K562 (cell line): ENCODE data around the gene LIN7A. TPM values are rescaled to one million over a fixed set of nuclear protein-coding genes. Genes with fewer than 3 reads are reported as not detected.

Source experiments
- BRD4 ChIP-seq: fragments of 200-600 bp; sonication (generic); IDR thresholded peaks from 2 replicates; pipeline ENCODE4 v1.6.1; 2017; ENCODE audit warnings: inconsistent platforms
- KLF16 ChIP-seq: IDR thresholded peaks from 2 replicates; pipeline ENCODE4 v1.6.1; 2016; ENCODE audit warnings: antibody characterized with exemption
- RBM34 ChIP-seq: fragments of 200-400 bp; formaldehyde crosslinking; IDR thresholded peaks from 2 replicates; pipeline ENCODE4 v1.6.1; 2018; ENCODE audit warnings: low read length, borderline replicate concordance; ENCODE audit not compliant: insufficient read depth
- SIRT6 ChIP-seq: IDR thresholded peaks from one replicate; pipeline ENCODE4 v1.6.1; 2012; ENCODE audit warnings: low read depth, mild to moderate bottlenecking, control low read depth, inconsistent platforms, low read length, moderate library complexity
- U2AF1 ChIP-seq: fragments of 200-400 bp; formaldehyde crosslinking; optimal IDR thresholded peaks from 2 replicates; pipeline ENCODE3; 2017; ENCODE audit warnings: mild to moderate bottlenecking, low read depth, low read length, moderate library complexity
- ZNF518B ChIP-seq: fragments of 250-450 bp; sonication (Bioruptor Pico); IDR thresholded peaks from 2 replicates; pipeline ENCODE4 v1.5.0; 2021; ENCODE audit warnings: mild to moderate bottlenecking, moderate library complexity
- ZNF584 ChIP-seq: fragments of 200-800 bp; sonication (Bioruptor generic); IDR thresholded peaks from 2 replicates; pipeline ENCODE4 v1.6.1; 2016; ENCODE audit warnings: low read depth, mild to moderate bottlenecking, missing genetic modification characterization, missing compliant biosample characterization
- ZNF592 ChIP-seq: fragments of 450-650 bp; IDR thresholded peaks from 2 replicates; pipeline ENCODE4 v1.6.1; 2017; ENCODE audit warnings: antibody characterized with exemption, mild to moderate bottlenecking
- polyA plus RNA-seq, 8 experiments: library from polyadenylated mRNA; depleted of rRNA in 4 of 8; stranded (reverse) in 5 of 8; unstranded in 3 of 8; fragments of >200 nt; fragmentation: Nextera tagmentation in 2 of 8; fragmentation: Illumina TruSeq in 1 of 8; extraction: Ambion mirVana in 2 of 8; extraction: Trizol in 1 of 8; gene quantifications; 2 replicates each; pipeline versions ENCODE4 v1.2.1 to v1.2.3, GENCODE V29; 2011 to 2014; ENCODE audit warnings: inconsistent platforms in 1 of 8, missing spikeins in 1 of 8
- total RNA-seq, 7 experiments: library from RNA; depleted of rRNA in 6 of 7; stranded (reverse); fragments of >200 nt in 6 of 7; fragmentation: Illumina TruSeq in 2 of 7; extraction: Trizol in 2 of 7; gene quantifications; 2 replicates each; pipeline versions ENCODE4 v1.2.1 to v1.2.3, GENCODE V29; 2011 to 2021; ENCODE audit warnings: low replicate concordance in 1 of 7

LIN7A gene
- total and polyA plus RNA-seq, 9 of the 15 experiments (the other 6 are each of a cell fraction or from before 2014, with no cell fraction given), result not detected

GRCh38 chr12:80813820-80814219, 123.9 kb downstream of the LIN7A start (continued):
- TF ChIP-seq ZNF518B (CRISPR knock-in tag), result no peak
- TF ChIP-seq U2AF1, result no peak
- TF ChIP-seq ZNF584 (CRISPR knock-in tag), result no peak
- TF ChIP-seq KLF16, result no peak
- no peak for TF ChIP-seq RBM34
- TF ChIP-seq BRD4, result no peak
- TF ChIP-seq SIRT6, result no peak
- no peak for TF ChIP-seq ZNF592
